ENCODE data around the gene ZBTB20.

- TF ChIP-seq CTCF (conservative IDR thresholded peaks at IDR 0.05; ENCODE audit: low read depth, low read length) (no peak), EZH2phosphoT487 (IDR thresholded peaks at IDR 0.05; ENCODE audit: borderline replicate concordance, low read length) (no peak), EZH2 (IDR thresholded peaks at IDR 0.05; ENCODE audit: low read length, unreplicated experiment) (no peak)
Measured at GRCh38 chr3:114746502-114746901, 400.6 kb downstream of the ZBTB20 start.

Data from PC-3 (cell line).